COR-L47 (cell line): ENCODE measurements around the gene KRTAP10-7.
"Not testable (repeated sequence)": the region's sequence is repeated elsewhere in the genome, so short reads cannot be mapped to it uniquely, and the experiment has no call there.

Source experiments
- DNase-seq: peaks from one replicate; lab custom pipeline; 2025; lab: John Stamatoyannopoulos, UW

The KRTAP10-7 gene

GRCh38 chr21:44600118-44600978, at the start of gene KRTAP10-7:
KRTAP10-7 (plus strand) TSS chr21:44600597; CDS start chr21:44600622, 25 bp downstream.
- DNase-seq, result not testable (repeated sequence)

GRCh38 chr21:44550807-44551206, 49.6 kb upstream of the KRTAP10-7 start:
- peak; percentile 40 for DNase-seq

GRCh38 chr21:44551340-44551961, 48.9 kb upstream of the KRTAP10-7 start, which contains the start of gene KRTAP10-2:
KRTAP10-2 (minus strand) TSS chr21:44551505; CDS start chr21:44551458, 47 bp downstream.
- peak; percentile 92 for DNase-seq

GRCh38 chr21:44552136-44552535, 48.3 kb upstream of the KRTAP10-7 start:
- DNase-seq, result no peak

- DNase-seq, result no peak
Measured at GRCh38 chr21:44552681-44553080, 47.7 kb upstream of the KRTAP10-7 start.

GRCh38 chr21:44555200-44555875, 45.1 kb upstream of the KRTAP10-7 start:
- DNase-seq, result no peak

- DNase-seq, result peak; percentile 57
Measured at GRCh38 chr21:44556879-44557278, 43.5 kb upstream of the KRTAP10-7 start.

GRCh38 chr21:44557491-44558328, 42.7 kb upstream of the KRTAP10-7 start:
- no peak for DNase-seq

- DNase-seq, result not testable (repeated sequence)
Measured at GRCh38 chr21:44558329-44558675, 42.1 kb upstream of the KRTAP10-7 start.

GRCh38 chr21:44558695-44559094, 41.7 kb upstream of the KRTAP10-7 start, which contains the start of gene KRTAP10-3:
KRTAP10-3 (minus strand) TSS chr21:44558795; CDS start chr21:44558715, 80 bp downstream.
- no peak for DNase-seq

GRCh38 chr21:44564099-44564498, 36.3 kb upstream of the KRTAP10-7 start:
- no peak for DNase-seq

- DNase-seq, result no peak
Measured at GRCh38 chr21:44564886-44565598, 35.4 kb upstream of the KRTAP10-7 start.

GRCh38 chr21:44566403-44566802, 34.0 kb upstream of the KRTAP10-7 start:
- no peak for DNase-seq

- no peak for DNase-seq
Measured at GRCh38 chr21:44567481-44568171, 32.8 kb upstream of the KRTAP10-7 start.

GRCh38 chr21:44568261-44568660, 32.1 kb upstream of the KRTAP10-7 start:
- DNase-seq, result peak; percentile 60

GRCh38 chr21:44568667-44569556, 31.5 kb upstream of the KRTAP10-7 start:
- DNase-seq, result peak; percentile 80

- DNase-seq, result no peak
Measured at GRCh38 chr21:44569861-44570517, 30.4 kb upstream of the KRTAP10-7 start.

GRCh38 chr21:44571296-44571695, 29.1 kb upstream of the KRTAP10-7 start:
- no peak for DNase-seq
